K562 (cell line): Measurements from ENCODE around the gene DGKZ. TPM values are rescaled to one million over a fixed set of nuclear protein-coding genes. Genes with fewer than 3 reads are reported as not detected.

Experiments used
- ATAC-seq: fragments of 200-7000 bp; cut with Tn5 transposase; 3 replicates; pipeline ENCODE4 v1.9.1; 2020; ENCODE audit warnings: moderate library complexity
- BruUV-seq: library from RNA; stranded (reverse); fragments of 400-500 nt; replicated peaks from 2 replicates; lab custom pipeline; 2021; lab: Mats Ljungman, UMichigan
- CTCF ChIA-PET: fragments of 300-600 bp; formaldehyde crosslinking; extraction: SDS; loops from one replicate; lab custom pipeline; 2021; ENCODE audit warnings: low intra/inter-chr PET ratio; lab: Yijun Ruan, JAX
- POLR2A ChIA-PET: fragments of 300-600, 350-650 bp; sonication (Branson Sonifier 250); formaldehyde crosslinking; extraction: SDS; loops from one replicate; lab custom pipeline; 2021; ENCODE audit warnings: antibody characterized with exemption, inconsistent platforms; lab: Yijun Ruan, JAX
- DNase-seq, 4 experiments: peaks; one replicate each; pipeline versions ENCODE4 v3.0.0 to v3.0.0-alpha.2; 2011 to 2018; ENCODE audit warnings: low spot score in 3 of 4, mixed read lengths in 3 of 4; ENCODE audit errors: extremely low read depth in 1 of 4
- FAIRE-seq: peaks from 2 replicates; lab custom pipeline; 2011; peaks lifted over from hg19 to GRCh38; lab: Jason Lieb, UNC
- H2AFZ ChIP-seq: 2 replicates; pipeline ENCODE4 v1.6.0; 2011; ENCODE audit warnings: low read depth, low read length, control low read depth, inconsistent platforms
- H3K27ac ChIP-seq: fragments of 200-600 bp; 3 replicates; pipeline ENCODE4 v1.8.0; 2011; ENCODE audit warnings: low read depth, mild to moderate bottlenecking, control low read depth, inconsistent platforms, low read length, moderate library complexity, mixed read lengths; ENCODE audit errors: extremely low read depth
- H3K27me3 ChIP-seq, 2 experiments: fragments of 300-600 bp in 1 of 2; 2 replicates in 1 of 2; 3 replicates in 1 of 2; pipeline versions ENCODE4 v1.6.0 to v1.8.0; 2011; ENCODE audit warnings: inconsistent platforms in 2 of 2, low read length in 2 of 2, mild to moderate bottlenecking in 1 of 2, mixed read lengths in 1 of 2, moderate library complexity in 1 of 2; ENCODE audit not compliant: control insufficient read depth in 2 of 2, insufficient read depth in 2 of 2
- H3K36me3 ChIP-seq: fragments of 300-600 bp; 3 replicates; pipeline ENCODE4 v1.8.0; 2011; ENCODE audit warnings: mild to moderate bottlenecking, low read length, inconsistent platforms; ENCODE audit not compliant: control insufficient read depth, insufficient read depth
- H3K4me1 ChIP-seq, 2 experiments: fragments of 200-600 bp in 1 of 2; replicated peaks in 1 of 2; 2 replicates in 1 of 2; 3 replicates in 1 of 2; pipeline versions ENCODE4 v1.5.1 to v1.8.0; 2011; ENCODE audit warnings: inconsistent platforms in 2 of 2, low read length in 2 of 2, mild to moderate bottlenecking in 1 of 2, mixed read lengths in 1 of 2, moderate library complexity in 1 of 2; ENCODE audit not compliant: control insufficient read depth in 2 of 2, insufficient read depth in 2 of 2
- H3K4me2 ChIP-seq: 2 replicates; pipeline ENCODE4 v1.6.1; 2011; ENCODE audit warnings: low read length, control low read depth, inconsistent platforms, mixed read lengths; ENCODE audit not compliant: insufficient read depth
- H3K4me3 ChIP-seq: fragments of 200-600 bp; sonication (generic), shearing (Covaris generic); 2 replicates; pipeline ENCODE4 v1.5.1; 2016; ENCODE audit warnings: control low read depth, inconsistent platforms
- H3K79me2 ChIP-seq: fragments of 200-600 bp; 3 replicates; pipeline ENCODE4 v1.8.0; 2011; ENCODE audit warnings: low read length, inconsistent platforms; ENCODE audit not compliant: control insufficient read depth, insufficient read depth
- H3K9ac ChIP-seq, 2 experiments: 2 replicates each; pipeline versions ENCODE4 v1.6.0 to v1.6.1; 2011; ENCODE audit warnings: low read depth in 2 of 2, low read length in 2 of 2, control low read depth in 1 of 2, inconsistent platforms in 1 of 2, mild to moderate bottlenecking in 1 of 2, mixed read lengths in 1 of 2; ENCODE audit not compliant: insufficient read depth in 1 of 2
- H3K9me1 ChIP-seq: one replicate; pipeline ENCODE4 v1.6.0; 2011; ENCODE audit warnings: inconsistent platforms, mild to moderate bottlenecking, low read length, moderate library complexity; ENCODE audit not compliant: control insufficient read depth, insufficient read depth
- H3K9me3 ChIP-seq: replicated peaks from 2 replicates; pipeline ENCODE4 v1.5.1; 2011; ENCODE audit warnings: low read depth, low read length, inconsistent platforms; ENCODE audit not compliant: control insufficient read depth, insufficient read depth
- H4K20me1 ChIP-seq: replicated peaks from 2 replicates; pipeline ENCODE4 v1.6.1; 2011; ENCODE audit warnings: low read length, inconsistent platforms, mixed read lengths; ENCODE audit not compliant: control insufficient read depth, insufficient read depth
- HMG20A ChIP-seq: fragments of 450-650 bp; formaldehyde crosslinking; conservative IDR thresholded peaks from 2 replicates; pipeline ENCODE4 v1.4.0; 2020; ENCODE audit warnings: mild to moderate bottlenecking, mixed read lengths
- ZC3H11A ChIP-seq: IDR thresholded peaks from 2 replicates; pipeline ENCODE4 v1.6.1; 2012; ENCODE audit warnings: low read depth, low read length, improper control_type of control experiment
- ZNF165 ChIP-seq: fragments of 250-450 bp; sonication (Bioruptor Pico); IDR thresholded peaks from 2 replicates; pipeline ENCODE4 v1.4.0; 2020; ENCODE audit warnings: borderline replicate concordance
- ZNF717 ChIP-seq: fragments of 250-450 bp; sonication (Bioruptor Pico); IDR thresholded peaks from 2 replicates; pipeline ENCODE4 v1.5.0; 2021
- WGBS: fragments of 100-300 bp; shearing (Covaris generic); methylation state at CpG from one replicate; pipeline ENCODE4 v1.1.6; 2016; ENCODE audit warnings: low coverage, mixed read lengths; ENCODE audit not compliant: insufficient coverage; ENCODE audit errors: missing lambda C conversion rate; 5-methylcytosine and 5-hydroxymethylcytosine counted together
- in situ Hi-C: fragments of 300-500 bp; cut with MboI; formaldehyde crosslinking; loops from 4 replicates; pipeline ENCODE4 v1.15.0; 2018; ENCODE audit warnings: inconsistent platforms, mixed read lengths
- intact Hi-C: fragments of 100-400 bp; cut with micrococcal nuclease; formaldehyde crosslinking; loops from 2 replicates; pipeline ENCODE4 v1.14.2; 2022
- polyA plus RNA-seq, 8 experiments: library from polyadenylated mRNA; depleted of rRNA in 4 of 8; stranded (reverse) in 5 of 8; unstranded in 3 of 8; fragments of >200 nt; fragmentation: Nextera tagmentation in 2 of 8; fragmentation: Illumina TruSeq in 1 of 8; extraction: Ambion mirVana in 2 of 8; extraction: Trizol in 1 of 8; gene quantifications; 2 replicates each; pipeline versions ENCODE4 v1.2.1 to v1.2.3, GENCODE V29; 2011 to 2014; ENCODE audit warnings: inconsistent platforms in 1 of 8, missing spikeins in 1 of 8
- total RNA-seq, 7 experiments: library from RNA; depleted of rRNA in 6 of 7; stranded (reverse); fragments of >200 nt in 6 of 7; fragmentation: Illumina TruSeq in 2 of 7; extraction: Trizol in 2 of 7; gene quantifications; 2 replicates each; pipeline versions ENCODE4 v1.2.1 to v1.2.3, GENCODE V29; 2011 to 2021; ENCODE audit warnings: low replicate concordance in 1 of 7
- TF ChIP-seq, protein P1 (sequence below), 2 experiments: fragments of 450-650 bp in 1 of 2; sonication (generic) in 1 of 2; formaldehyde crosslinking in 1 of 2; IDR thresholded peaks in 1 of 2; conservative IDR thresholded peaks in 1 of 2; 2 replicates each; pipeline versions ENCODE4 v1.6.1 to v1.8.1; 2016 to 2023; ENCODE audit warnings: mild to moderate bottlenecking in 2 of 2, moderate library complexity in 2 of 2, inconsistent platforms in 1 of 2, missing genetic modification reagents in 1 of 2
- TF ChIP-seq, protein P2 (sequence below): fragments of 250-450 bp; sonication (Bioruptor Pico); IDR thresholded peaks from 2 replicates; pipeline ENCODE4 v1.4.0; 2020; ENCODE audit warnings: mild to moderate bottlenecking, moderate library complexity
- TF ChIP-seq, protein P3 (sequence below): fragments of 450-650 bp; IDR thresholded peaks from 2 replicates; pipeline ENCODE4 v1.7.1; 2018; ENCODE audit warnings: mild to moderate bottlenecking, low read depth; ENCODE audit not compliant: partially characterized antibody
- TF ChIP-seq, protein P4 (sequence below): fragments of 250-450 bp; sonication (Bioruptor Pico); IDR thresholded peaks from 2 replicates; pipeline ENCODE4 v1.9.0; 2021; ENCODE audit warnings: mild to moderate bottlenecking
- TF ChIP-seq, protein P5 (sequence below): fragments of 450-650 bp; IDR thresholded peaks from 2 replicates; pipeline ENCODE4 v1.6.1; 2016; ENCODE audit warnings: missing biosample characterization, missing genetic modification characterization
- TF ChIP-seq, protein P6 (sequence below): IDR thresholded peaks from 3 replicates; pipeline ENCODE4 v1.6.1; 2011; ENCODE audit warnings: borderline replicate concordance, mild to moderate bottlenecking; ENCODE audit not compliant: insufficient read length, insufficient read depth

Gene DGKZ
- total and polyA plus RNA-seq, 9 of the 15 experiments (the other 6 are each of a cell fraction or from before 2014, with no cell fraction given), result 0.51 to 100 (median 44.2) TPM

DNA sequence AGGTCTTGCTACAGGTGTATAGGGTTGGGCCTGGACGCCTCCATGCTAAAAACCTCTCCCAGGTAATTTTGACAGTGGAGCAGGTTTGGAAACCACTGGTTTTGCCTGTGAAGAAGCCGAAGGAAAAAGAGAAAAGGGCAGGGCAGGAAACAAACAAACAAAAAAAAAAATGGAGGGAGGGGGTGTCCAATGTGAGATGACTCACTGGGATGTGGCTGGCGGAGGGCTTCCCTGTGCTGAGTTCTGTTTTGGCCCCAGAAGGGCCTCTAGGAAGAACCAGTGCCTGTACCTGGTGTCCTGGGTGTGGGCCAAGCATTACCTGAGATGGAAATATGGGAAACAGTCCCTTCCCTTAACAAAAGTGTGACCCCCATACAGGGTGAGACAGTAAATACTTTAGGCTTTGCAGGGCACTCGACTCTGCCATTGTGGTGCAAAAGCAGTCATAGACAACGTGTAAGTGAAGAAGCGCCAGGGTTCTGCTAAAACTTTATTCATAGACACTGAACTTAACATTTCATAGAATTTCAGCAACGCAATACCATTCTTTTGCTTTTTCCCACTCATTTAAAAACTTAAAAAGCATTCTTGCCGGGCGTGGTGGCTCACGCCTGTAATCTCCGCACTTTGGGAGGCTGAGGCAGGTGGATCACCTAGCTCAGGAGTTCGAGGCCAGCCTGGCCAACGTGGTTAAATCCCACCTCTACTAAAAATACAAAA lies 9.5 kb upstream of the DGKZ start (continued):
- TF ChIP-seq, protein P1, sequence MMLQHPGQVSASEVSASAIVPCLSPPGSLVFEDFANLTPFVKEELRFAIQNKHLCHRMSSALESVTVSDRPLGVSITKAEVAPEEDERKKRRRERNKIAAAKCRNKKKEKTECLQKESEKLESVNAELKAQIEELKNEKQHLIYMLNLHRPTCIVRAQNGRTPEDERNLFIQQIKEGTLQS (IDR thresholded peaks at IDR 0.05), result 0 out of 2 replicates have a peak, but pooled peaks have one; percentile 12
- TF ChIP-seq, protein P1 (CRISPR knock-in tag; conservative IDR thresholded peaks at IDR 0.05), result no peak
- TF ChIP-seq, all 486 proteins: peak for 3

DNA sequence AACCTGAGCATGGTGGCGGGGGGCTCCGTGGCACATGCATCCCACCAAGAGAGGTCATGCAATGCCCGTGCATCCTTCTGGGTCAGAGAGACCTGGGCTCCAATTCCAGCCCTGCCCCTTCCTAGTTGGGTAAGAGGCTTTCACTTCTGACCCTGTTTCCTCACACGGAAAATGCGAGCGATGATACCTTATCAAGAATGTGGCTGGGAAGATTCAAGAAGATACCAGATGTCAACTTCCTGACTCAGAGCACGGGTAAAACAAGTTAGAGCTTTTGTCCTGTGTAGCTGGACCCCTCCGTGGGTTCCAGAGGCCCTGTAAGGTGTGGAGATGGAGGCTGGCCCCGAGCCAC lies 8.7 kb upstream of the DGKZ start:
- in situ Hi-C loops, result no loop called here
- Histone ChIP-seq H3K4me2 (peak overlapping the region; percentile 28; the same call in 1 of the 2 replicates), H3K27me3 (peaks cover 8 to 35% of the 10 kb centered on the region in 2 experiments; a peak in 4 of 5 replicates), H3K4me1 (peaks cover 16 to 26% of the 10 kb centered on the region in 2 experiments), H3K9me1 (no peaks in the 10 kb centered on the region), H3K79me2 (no peaks in the 10 kb centered on the region), H3K9me3 (no peaks in the 10 kb centered on the region), H3K4me3 (no peak overlapping the region), H2AFZ (no peak overlapping the region), H4K20me1 (no peaks in the 10 kb centered on the region), H3K9ac (peak overlapping the region in 1 of 2 experiments; percentile 81; a peak in 1 of 4 replicates), H3K36me3 (no peaks in the 10 kb centered on the region), H3K27ac (no peak overlapping the region)
- FAIRE-seq (no peak), ATAC-seq (no peak), DNase-seq (no peak)
- CTCF ChIA-PET, result no interaction called here
- POLR2A ChIA-PET, result interaction anchor here (1.1 kb wide), 1 partner anchor 10 kb away, joined by 3 read pairs; no protein-coding TSS in a partner anchor
- no peak for TF ChIP-seq ZNF165 (CRISPR knock-in tag)
- TF ChIP-seq, protein P2, sequence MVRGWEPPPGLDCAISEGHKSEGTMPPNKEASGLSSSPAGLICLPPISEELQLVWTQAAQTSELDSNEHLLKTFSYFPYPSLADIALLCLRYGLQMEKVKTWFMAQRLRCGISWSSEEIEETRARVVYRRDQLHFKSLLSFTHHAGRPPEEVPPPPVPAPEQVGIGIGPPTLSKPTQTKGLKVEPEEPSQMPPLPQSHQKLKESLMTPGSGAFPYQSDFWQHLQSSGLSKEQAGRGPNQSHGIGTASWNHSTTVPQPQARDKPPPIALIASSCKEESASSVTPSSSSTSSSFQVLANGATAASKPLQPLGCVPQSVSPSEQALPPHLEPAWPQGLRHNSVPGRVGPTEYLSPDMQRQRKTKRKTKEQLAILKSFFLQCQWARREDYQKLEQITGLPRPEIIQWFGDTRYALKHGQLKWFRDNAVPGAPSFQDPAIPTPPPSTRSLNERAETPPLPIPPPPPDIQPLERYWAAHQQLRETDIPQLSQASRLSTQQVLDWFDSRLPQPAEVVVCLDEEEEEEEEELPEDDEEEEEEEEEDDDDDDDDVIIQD, result no peak
- TF ChIP-seq, protein P3, sequence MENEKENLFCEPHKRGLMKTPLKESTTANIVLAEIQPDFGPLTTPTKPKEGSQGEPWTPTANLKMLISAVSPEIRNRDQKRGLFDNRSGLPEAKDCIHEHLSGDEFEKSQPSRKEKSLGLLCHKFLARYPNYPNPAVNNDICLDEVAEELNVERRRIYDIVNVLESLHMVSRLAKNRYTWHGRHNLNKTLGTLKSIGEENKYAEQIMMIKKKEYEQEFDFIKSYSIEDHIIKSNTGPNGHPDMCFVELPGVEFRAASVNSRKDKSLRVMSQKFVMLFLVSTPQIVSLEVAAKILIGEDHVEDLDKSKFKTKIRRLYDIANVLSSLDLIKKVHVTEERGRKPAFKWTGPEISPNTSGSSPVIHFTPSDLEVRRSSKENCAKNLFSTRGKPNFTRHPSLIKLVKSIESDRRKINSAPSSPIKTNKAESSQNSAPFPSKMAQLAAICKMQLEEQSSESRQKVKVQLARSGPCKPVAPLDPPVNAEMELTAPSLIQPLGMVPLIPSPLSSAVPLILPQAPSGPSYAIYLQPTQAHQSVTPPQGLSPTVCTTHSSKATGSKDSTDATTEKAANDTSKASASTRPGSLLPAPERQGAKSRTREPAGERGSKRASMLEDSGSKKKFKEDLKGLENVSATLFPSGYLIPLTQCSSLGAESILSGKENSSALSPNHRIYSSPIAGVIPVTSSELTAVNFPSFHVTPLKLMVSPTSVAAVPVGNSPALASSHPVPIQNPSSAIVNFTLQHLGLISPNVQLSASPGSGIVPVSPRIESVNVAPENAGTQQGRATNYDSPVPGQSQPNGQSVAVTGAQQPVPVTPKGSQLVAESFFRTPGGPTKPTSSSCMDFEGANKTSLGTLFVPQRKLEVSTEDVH, result no peak
- TF ChIP-seq, protein P4, sequence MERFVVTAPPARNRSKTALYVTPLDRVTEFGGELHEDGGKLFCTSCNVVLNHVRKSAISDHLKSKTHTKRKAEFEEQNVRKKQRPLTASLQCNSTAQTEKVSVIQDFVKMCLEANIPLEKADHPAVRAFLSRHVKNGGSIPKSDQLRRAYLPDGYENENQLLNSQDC (CRISPR knock-in tag), result no peak
- TF ChIP-seq ZC3H11A, result no peak
- TF ChIP-seq, protein P5, sequence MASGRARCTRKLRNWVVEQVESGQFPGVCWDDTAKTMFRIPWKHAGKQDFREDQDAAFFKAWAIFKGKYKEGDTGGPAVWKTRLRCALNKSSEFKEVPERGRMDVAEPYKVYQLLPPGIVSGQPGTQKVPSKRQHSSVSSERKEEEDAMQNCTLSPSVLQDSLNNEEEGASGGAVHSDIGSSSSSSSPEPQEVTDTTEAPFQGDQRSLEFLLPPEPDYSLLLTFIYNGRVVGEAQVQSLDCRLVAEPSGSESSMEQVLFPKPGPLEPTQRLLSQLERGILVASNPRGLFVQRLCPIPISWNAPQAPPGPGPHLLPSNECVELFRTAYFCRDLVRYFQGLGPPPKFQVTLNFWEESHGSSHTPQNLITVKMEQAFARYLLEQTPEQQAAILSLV (tag), result no peak
- TF ChIP-seq HMG20A (CRISPR knock-in tag), result no peak
- TF ChIP-seq, protein P6, sequence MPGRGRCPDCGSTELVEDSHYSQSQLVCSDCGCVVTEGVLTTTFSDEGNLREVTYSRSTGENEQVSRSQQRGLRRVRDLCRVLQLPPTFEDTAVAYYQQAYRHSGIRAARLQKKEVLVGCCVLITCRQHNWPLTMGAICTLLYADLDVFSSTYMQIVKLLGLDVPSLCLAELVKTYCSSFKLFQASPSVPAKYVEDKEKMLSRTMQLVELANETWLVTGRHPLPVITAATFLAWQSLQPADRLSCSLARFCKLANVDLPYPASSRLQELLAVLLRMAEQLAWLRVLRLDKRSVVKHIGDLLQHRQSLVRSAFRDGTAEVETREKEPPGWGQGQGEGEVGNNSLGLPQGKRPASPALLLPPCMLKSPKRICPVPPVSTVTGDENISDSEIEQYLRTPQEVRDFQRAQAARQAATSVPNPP, result no peak
- TF ChIP-seq ZNF717 (CRISPR knock-in tag), result no peak
- no TSS peak for BruUV-seq
- intact Hi-C loops, result no loop called here
- WGBS, result 19% methylated on average over 9 of the region's 9 CpGs
